Measurements from ENCODE around the gene TMEM132A.

DNA sequence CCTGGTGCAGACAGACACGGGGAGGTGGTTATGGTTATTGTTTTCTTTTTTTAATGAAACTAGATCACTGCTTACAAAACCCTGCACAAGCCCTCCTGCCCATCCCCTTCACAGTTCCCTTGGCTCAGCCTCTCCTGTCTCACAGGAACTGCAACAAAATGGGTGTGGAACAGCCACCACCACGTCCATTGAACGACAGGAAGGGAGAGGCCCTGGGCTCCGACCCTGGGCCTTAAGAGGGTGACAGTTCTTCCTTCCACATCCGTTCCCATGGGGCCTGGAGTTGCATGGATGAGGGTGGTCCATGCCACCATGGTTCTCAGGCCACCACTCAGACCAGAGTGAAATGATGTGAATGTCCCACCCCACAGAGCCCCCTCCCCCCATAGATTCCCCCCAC lies 33.6 kb upstream of the TMEM132A start:
- TF ChIP-seq, protein P1, sequence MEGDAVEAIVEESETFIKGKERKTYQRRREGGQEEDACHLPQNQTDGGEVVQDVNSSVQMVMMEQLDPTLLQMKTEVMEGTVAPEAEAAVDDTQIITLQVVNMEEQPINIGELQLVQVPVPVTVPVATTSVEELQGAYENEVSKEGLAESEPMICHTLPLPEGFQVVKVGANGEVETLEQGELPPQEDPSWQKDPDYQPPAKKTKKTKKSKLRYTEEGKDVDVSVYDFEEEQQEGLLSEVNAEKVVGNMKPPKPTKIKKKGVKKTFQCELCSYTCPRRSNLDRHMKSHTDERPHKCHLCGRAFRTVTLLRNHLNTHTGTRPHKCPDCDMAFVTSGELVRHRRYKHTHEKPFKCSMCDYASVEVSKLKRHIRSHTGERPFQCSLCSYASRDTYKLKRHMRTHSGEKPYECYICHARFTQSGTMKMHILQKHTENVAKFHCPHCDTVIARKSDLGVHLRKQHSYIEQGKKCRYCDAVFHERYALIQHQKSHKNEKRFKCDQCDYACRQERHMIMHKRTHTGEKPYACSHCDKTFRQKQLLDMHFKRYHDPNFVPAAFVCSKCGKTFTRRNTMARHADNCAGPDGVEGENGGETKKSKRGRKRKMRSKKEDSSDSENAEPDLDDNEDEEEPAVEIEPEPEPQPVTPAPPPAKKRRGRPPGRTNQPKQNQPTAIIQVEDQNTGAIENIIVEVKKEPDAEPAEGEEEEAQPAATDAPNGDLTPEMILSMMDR (IDR thresholded peaks at IDR 0.05) = no peak
- no peak for TF ChIP-seq EP300 (IDR thresholded peaks at IDR 0.05)
- TF ChIP-seq POLR2A (IDR thresholded peaks at IDR 0.05) = no peak

All from ovary (tissue), 3 donors.